Gastrocnemius medialis (tissue), 4 donors: ENCODE results near the gene HDHD3. TPM values are rescaled to one million over a fixed set of nuclear protein-coding genes. Genes with fewer than 3 reads are reported as not detected.

Experiments used
- ATAC-seq, 2 donors: fragments of 150-250 bp; one replicate each; pipeline ENCODE4 v1.9.1; 2016
- DNase-seq, 2 donors: peaks; one replicate each; pipeline ENCODE4 v3.0.0-alpha.2; 2019
- H3K27ac ChIP-seq, 4 donors: fragments of 200-600 bp; sonication (generic); 1 replicate in 1 of 4; 2 replicates in 3 of 4; pipeline ENCODE4 v1.5.1; 2016 to 2018; ENCODE audit warnings: mild to moderate bottlenecking in 2 of 4, moderate library complexity in 1 of 4
- H3K27me3 ChIP-seq, 3 donors: fragments of 200-600 bp; sonication (generic) in 2 of 3; 1 replicate in 1 of 3; 2 replicates in 2 of 3; pipeline versions ENCODE4 v1.5.1 to v1.6.0; 2016 to 2019; ENCODE audit warnings: mild to moderate bottlenecking in 1 of 3, moderate library complexity in 1 of 3
- H3K36me3 ChIP-seq, 2 donors: fragments of 200-600 bp; sonication (generic) in 1 of 2; one replicate each; pipeline ENCODE4 v1.5.1; 2017 to 2018
- H3K4me1 ChIP-seq, 2 donors: fragments of 200-600 bp; sonication (generic) in 1 of 2; one replicate each; pipeline ENCODE4 v1.5.1; 2016 to 2017; ENCODE audit warnings: mild to moderate bottlenecking in 2 of 2
- H3K4me3 ChIP-seq, 4 donors: fragments of 200-600 bp; sonication (generic) in 3 of 4; 1 replicate in 1 of 4; 2 replicates in 3 of 4; pipeline ENCODE4 v1.5.1; 2016 to 2019; ENCODE audit warnings: mild to moderate bottlenecking in 2 of 4
- H3K9me3 ChIP-seq, 3 donors: fragments of 200-600 bp; sonication (generic) in 2 of 3; 1 replicate in 1 of 3; 2 replicates in 2 of 3; pipeline ENCODE4 v1.5.1; 2016 to 2019
- POLR2A ChIP-seq, 2 donors: fragments of 450-650 bp; IDR thresholded peaks; one replicate each; pipeline ENCODE4 v1.6.1; 2017; ENCODE audit warnings: antibody characterized with exemption in 2 of 2, mild to moderate bottlenecking in 2 of 2, moderate library complexity in 2 of 2
- in situ Hi-C, 4 donors: fragments of 200-750 bp; cut with MboI; loops; one replicate each; pipeline versions ENCODE4 v1.15.0 to v1.8.0; 2017; ENCODE audit warnings: low sequenced_read_pairs in 4 of 4
- intact Hi-C: fragments of 100-400 bp; cut with DNase I; formaldehyde crosslinking; loops from one replicate; pipeline ENCODE4 v1.15.1; 2023; ENCODE audit warnings: low total_unique reads
- total RNA-seq, 4 donors: library from RNA; depleted of rRNA; stranded (reverse); fragments of >200 nt; gene quantifications; one replicate each; pipeline versions ENCODE4 v1.1.0 to v1.2.3, GENCODE V29; 2016
- TF ChIP-seq, protein P1 (sequence below), 5 experiments: fragments of 450-650 bp in 3 of 5; fragments of 200-600 bp in 2 of 5; sonication (generic) in 2 of 5; IDR thresholded peaks in 4 of 5; conservative IDR thresholded peaks in 1 of 5; 1 replicate in 4 of 5; 2 replicates in 1 of 5; pipeline ENCODE4 v1.5.1; 2016 to 2019; ENCODE audit warnings: antibody characterized with exemption in 5 of 5, mild to moderate bottlenecking in 3 of 5, moderate library complexity in 3 of 5

Gene HDHD3
- total RNA-seq, 4 donors from 2014 or later = 10.3 to 16.2 (median 14.1) TPM

DNA sequence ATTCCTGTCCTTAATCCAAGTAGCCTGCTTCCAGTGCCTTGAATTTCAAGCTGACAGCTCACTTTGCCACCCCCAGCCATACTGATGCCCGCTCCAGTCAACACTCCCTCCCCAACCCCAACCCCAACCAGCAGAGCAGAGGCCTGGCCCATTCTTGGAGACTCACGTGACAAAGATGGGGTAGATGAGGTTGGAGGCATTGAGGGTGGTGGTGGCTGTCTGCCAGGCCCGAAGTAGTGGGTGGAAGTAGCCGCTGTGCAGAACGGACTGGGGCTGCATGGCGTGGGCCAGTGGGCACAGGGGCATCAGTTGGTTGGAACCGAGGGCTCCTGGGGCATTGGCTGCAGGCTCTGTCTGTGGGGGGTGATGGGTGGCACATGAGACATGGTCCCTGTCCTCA, 16.5 kb upstream of the HDHD3 start:
- intact Hi-C loops = no loop called here
- Histone ChIP-seq H3K27me3 (no peaks in the 10 kb centered on the region), H3K36me3 (peaks cover 0 to 43% of the 10 kb centered on the region in 2 donors), H3K4me3 (no peak overlapping the region), H3K9me3 (no peaks in the 10 kb centered on the region), H3K4me1 (no peaks in the 10 kb centered on the region), H3K27ac (no peak overlapping the region)
- TF ChIP-seq, protein P1, sequence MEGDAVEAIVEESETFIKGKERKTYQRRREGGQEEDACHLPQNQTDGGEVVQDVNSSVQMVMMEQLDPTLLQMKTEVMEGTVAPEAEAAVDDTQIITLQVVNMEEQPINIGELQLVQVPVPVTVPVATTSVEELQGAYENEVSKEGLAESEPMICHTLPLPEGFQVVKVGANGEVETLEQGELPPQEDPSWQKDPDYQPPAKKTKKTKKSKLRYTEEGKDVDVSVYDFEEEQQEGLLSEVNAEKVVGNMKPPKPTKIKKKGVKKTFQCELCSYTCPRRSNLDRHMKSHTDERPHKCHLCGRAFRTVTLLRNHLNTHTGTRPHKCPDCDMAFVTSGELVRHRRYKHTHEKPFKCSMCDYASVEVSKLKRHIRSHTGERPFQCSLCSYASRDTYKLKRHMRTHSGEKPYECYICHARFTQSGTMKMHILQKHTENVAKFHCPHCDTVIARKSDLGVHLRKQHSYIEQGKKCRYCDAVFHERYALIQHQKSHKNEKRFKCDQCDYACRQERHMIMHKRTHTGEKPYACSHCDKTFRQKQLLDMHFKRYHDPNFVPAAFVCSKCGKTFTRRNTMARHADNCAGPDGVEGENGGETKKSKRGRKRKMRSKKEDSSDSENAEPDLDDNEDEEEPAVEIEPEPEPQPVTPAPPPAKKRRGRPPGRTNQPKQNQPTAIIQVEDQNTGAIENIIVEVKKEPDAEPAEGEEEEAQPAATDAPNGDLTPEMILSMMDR (IDR thresholded peaks at IDR 0.05 in 4 of 5, conservative IDR thresholded peaks at IDR 0.05 in 1 of 5) = no peak
- TF ChIP-seq POLR2A (IDR thresholded peaks at IDR 0.05) = no peak
- no peak for DNase-seq
- no peak for ATAC-seq
- in situ Hi-C loops = loop anchor here in 1 of 4 donors (10.0 kb wide), 1 partner anchor 58 kb away; no protein-coding TSS in a partner anchor

DNA sequence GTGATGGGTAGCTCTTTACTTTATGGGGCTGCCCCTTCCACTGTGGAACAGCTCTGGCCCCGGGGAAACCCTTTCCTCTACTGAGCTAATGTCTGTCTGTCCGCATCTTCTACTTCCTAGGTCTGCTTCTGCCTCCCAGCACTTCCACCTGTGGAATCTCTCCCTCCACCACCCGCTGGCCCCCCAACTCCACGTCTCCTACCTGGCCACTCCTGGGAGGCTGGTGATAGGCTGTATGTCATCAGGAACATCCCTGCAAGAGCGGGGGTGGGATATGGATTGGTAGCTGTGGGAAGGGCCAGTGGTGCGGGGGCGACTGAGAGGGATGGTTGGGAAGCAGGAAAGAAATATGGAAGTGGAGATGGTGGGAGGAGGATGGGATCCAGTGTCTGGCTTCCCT, 15.1 kb upstream of the HDHD3 start:
- TF ChIP-seq POLR2A (IDR thresholded peaks at IDR 0.05) = no peak
- TF ChIP-seq, protein P1 (IDR thresholded peaks at IDR 0.05 in 4 of 5, conservative IDR thresholded peaks at IDR 0.05 in 1 of 5) = no peak
- H3K27ac ChIP-seq = no peak overlapping the region
- DNase-seq (no peak), ATAC-seq (no peak)
- H3K4me3 ChIP-seq = no peak overlapping the region
- peaks cover 0 to 56% of the 10 kb centered on the region in 2 donors for H3K36me3 ChIP-seq
- no peaks in the 10 kb centered on the region for H3K27me3 ChIP-seq
- no peaks in the 10 kb centered on the region for H3K9me3 ChIP-seq
- in situ Hi-C loops = loop anchor here in 1 of 4 donors (10.0 kb wide), 1 partner anchor 57 kb away; no protein-coding TSS in a partner anchor
- intact Hi-C loops = no loop called here
- no peaks in the 10 kb centered on the region for H3K4me1 ChIP-seq

DNA sequence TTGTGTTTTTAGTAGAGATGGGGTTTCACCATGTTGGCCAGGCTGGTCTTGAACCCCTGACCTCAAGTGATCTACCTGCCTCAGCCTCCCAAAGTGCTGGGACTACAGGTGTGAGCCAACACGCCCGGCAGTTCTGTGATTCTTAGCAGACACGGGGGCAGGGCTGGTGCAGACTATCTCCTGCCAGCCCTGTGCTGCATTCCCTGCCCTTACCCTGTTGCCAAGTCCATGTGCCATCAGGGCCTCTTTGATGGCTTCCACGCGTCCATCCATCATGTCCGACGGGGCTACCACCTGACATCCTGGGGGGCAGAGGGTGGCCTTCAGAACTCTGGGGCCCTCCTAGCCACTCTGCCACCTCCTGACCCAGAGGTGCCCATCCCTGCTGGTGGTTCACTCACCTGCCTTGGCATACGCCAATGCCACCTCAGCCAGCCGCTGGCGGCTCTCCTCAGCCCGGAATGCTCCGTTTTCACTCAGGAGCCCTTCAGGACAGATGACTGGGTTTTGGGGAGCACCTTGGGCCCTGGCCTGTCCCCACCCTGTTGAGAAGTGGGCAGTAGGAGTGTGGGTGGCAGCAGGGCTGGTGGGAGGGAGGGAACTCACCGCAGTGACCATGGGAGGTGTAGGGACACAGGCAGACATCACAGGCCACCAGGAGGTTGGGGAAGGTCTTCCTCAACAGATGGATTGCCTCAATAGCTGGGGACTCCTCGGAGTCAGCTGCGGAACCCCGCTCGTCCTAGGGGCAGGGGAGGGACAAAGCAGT, 13.6 kb upstream of the HDHD3 start:
- Histone ChIP-seq H3K27me3 (no peaks in the 10 kb centered on the region), H3K27ac (no peak overlapping the region), H3K4me3 (no peak overlapping the region), H3K4me1 (no peaks in the 10 kb centered on the region), H3K36me3 (peaks cover 0 to 57% of the 10 kb centered on the region in 2 donors), H3K9me3 (no peaks in the 10 kb centered on the region)
- in situ Hi-C loops = loop anchor here in 1 of 4 donors (10.0 kb wide), 1 partner anchor 56 kb away; no protein-coding TSS in a partner anchor
- intact Hi-C loops = no loop called here
- ATAC-seq (no peak), DNase-seq (no peak)
- TF ChIP-seq POLR2A (IDR thresholded peaks at IDR 0.05) = no peak
- TF ChIP-seq, protein P1 (IDR thresholded peaks at IDR 0.05 in 4 of 5, conservative IDR thresholded peaks at IDR 0.05 in 1 of 5) = no peak

DNA sequence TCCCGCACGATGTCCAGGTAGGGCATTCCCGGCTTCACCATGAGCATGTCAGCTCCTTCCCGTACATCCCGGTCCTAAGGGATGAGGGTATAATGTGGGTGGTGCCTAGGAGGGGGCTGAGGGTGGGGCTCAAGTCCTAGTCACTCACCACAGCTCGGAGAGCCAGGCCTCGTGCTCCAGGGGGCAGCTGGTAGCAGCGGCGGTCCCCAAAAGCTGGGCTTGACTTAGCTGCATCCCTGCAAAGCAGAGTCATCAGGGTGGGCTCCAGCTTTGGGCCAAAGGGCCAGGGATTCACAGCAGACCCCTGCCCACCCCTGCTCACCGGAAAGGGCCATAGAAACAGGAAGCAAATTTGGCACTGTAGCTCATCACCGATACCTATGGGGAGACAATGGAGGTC, 12.7 kb upstream of the HDHD3 start:
- no peaks in the 10 kb centered on the region for H3K4me1 ChIP-seq
- H3K27ac ChIP-seq = no peak overlapping the region
- no peaks in the 10 kb centered on the region for H3K9me3 ChIP-seq
- in situ Hi-C loops = no loop called here
- no peak overlapping the region for H3K4me3 ChIP-seq
- peaks cover 0 to 57% of the 10 kb centered on the region in 2 donors for H3K36me3 ChIP-seq
- no peak for DNase-seq
- no peak for ATAC-seq
- no peak for TF ChIP-seq POLR2A (IDR thresholded peaks at IDR 0.05)
- TF ChIP-seq, protein P1 (IDR thresholded peaks at IDR 0.05 in 4 of 5, conservative IDR thresholded peaks at IDR 0.05 in 1 of 5) = no peak
- H3K27me3 ChIP-seq = no peaks in the 10 kb centered on the region
- intact Hi-C loops = no loop called here
